Epithelial cell of proximal tubule (primary cell): ENCODE measurements around the gene CFAP91. TPM values are rescaled to one million over a fixed set of nuclear protein-coding genes. Genes with fewer than 3 reads are reported as not detected.
A peak's percentile ranks its signal among the peaks of the same experiment; 100 is the strongest.

ENCODE experiments used
- DNase-seq: peaks from one replicate; pipeline ENCODE4 v3.0.0-alpha.2; 2011; ENCODE audit warnings: low read depth
- H3K4me3 ChIP-seq: 2 replicates; pipeline ENCODE4 v1.5.1; 2011; ENCODE audit warnings: low read depth, mild to moderate bottlenecking, low read length
- total RNA-seq: library from RNA; depleted of rRNA; stranded (reverse); fragments of >200 nt; gene quantifications from 2 replicates; pipeline ENCODE4 v1.2.3, GENCODE V29; 2015
- TF ChIP-seq, protein P1 (sequence below): conservative IDR thresholded peaks from 2 replicates; pipeline ENCODE4 v1.5.1; 2012; ENCODE audit warnings: low read depth, mild to moderate bottlenecking, low read length

CFAP91 gene
- total RNA-seq, 1 donor from 2014 or later = 2.2 TPM

DNA sequence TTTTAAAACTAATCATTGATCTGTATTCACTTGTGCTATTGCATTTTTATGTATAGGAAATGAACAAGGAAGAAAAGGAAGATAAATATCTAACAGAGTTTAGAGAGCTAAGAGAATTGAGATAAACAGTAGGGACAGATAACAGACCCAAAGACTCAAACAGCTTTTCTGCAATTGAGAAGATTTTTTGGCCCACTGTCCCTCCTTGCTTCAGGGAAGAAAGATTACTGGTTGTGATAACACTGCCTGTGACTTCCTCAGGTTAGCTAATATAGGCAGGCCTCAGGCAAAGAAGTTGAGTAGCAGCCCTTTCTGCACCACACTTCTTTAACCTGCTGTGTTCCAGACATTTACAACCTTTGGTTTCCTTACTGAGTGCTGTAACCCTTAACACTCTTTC, 22.9 kb upstream of the CFAP91 start:
- TF ChIP-seq, protein P1, sequence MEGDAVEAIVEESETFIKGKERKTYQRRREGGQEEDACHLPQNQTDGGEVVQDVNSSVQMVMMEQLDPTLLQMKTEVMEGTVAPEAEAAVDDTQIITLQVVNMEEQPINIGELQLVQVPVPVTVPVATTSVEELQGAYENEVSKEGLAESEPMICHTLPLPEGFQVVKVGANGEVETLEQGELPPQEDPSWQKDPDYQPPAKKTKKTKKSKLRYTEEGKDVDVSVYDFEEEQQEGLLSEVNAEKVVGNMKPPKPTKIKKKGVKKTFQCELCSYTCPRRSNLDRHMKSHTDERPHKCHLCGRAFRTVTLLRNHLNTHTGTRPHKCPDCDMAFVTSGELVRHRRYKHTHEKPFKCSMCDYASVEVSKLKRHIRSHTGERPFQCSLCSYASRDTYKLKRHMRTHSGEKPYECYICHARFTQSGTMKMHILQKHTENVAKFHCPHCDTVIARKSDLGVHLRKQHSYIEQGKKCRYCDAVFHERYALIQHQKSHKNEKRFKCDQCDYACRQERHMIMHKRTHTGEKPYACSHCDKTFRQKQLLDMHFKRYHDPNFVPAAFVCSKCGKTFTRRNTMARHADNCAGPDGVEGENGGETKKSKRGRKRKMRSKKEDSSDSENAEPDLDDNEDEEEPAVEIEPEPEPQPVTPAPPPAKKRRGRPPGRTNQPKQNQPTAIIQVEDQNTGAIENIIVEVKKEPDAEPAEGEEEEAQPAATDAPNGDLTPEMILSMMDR = no peak
- DNase-seq = no peak
- no peak overlapping the region for H3K4me3 ChIP-seq

DNA sequence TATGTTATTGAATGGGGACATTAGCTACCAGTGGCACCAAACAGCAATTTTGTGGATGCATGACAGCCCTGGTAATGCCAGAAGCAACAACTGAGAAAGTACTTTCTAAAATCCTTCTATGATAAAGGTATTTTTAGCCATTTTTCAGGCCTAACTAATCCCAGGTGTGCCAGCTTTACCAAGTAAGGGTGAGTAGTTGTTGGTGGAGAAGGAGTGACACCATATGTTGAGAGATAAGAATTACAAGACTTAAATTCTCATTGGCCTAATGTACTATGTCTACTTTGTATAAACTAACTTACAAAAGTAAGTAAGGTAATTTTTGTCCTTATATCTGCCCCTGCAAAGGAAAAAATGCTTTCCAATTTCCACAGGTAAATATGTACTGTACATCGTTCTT, 21.5 kb upstream of the CFAP91 start:
- DNase-seq = no peak
- TF ChIP-seq, protein P1 = peak; percentile 73
- H3K4me3 ChIP-seq = no peak overlapping the region

DNA sequence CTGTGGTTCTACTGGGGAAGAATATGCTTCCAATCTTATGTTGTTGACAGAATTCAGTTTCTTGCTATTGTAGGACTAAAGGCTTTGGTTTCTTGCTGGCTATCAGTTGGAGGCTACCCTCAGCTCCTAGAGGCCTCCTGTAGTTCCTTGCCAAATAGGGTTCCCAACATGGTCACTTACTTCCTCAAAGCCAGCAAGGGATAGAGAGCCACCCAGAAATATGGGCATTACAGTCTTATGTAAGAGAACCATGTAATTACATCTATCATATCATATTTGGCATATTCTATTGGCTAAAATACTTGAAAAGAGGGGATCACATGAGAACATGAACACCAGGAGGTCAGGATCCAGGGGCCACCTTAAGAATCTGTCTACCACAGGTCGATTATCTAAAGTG, 19.4 kb upstream of the CFAP91 start:
- TF ChIP-seq, protein P1 = no peak
- no peak for DNase-seq
- no peak overlapping the region for H3K4me3 ChIP-seq

DNA sequence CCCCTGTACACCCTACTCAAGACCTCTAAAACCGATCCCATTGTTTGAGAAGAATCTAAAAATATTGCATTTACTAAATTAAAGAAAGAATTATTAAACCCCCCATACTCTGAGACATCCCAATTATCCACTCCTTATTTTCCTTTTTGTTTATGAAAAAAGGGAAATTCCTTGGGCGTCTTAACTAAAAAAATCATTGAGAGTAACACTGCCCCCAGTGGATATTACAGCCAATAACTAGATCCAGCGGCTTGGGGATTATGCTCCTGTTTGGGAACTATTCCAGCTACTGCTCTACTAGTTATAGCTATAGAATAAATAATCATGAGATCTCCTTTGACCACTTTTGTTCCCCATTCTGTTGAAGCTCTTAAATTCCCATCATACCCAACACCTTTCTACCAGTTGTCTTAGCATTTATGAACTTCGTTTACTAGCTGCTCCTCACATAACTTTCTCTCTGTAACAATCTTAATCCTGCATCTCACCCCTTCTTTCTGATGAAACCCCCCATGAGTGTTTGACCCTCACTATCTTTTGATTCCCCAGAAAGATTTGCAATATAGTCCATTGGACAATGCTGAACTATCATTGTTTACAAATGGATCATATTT, 12.7 kb upstream of the CFAP91 start:
- no peak overlapping the region for H3K4me3 ChIP-seq
- TF ChIP-seq, protein P1 = peak; percentile 67
- no peak for DNase-seq

DNA sequence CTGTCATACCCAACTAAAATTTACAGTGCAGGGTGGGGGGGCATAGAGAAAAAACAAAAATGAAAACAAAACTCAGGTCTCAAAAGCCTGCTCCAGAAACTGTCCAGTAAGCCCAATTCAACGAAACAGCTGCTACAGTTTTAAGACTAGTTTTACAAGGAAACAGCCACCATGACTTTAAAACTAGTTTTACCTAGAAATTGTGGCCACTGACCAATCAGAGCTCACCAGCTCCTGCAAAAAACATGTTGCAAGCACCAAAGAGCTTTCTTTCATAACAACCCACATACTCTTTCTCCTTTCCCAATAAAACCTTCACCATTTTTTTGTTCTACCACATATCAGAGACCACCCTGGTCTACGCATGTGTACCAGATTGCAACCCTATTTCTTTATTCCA, 7.3 kb upstream of the CFAP91 start:
- TF ChIP-seq, protein P1 = no peak
- DNase-seq = no peak
- no peak overlapping the region for H3K4me3 ChIP-seq

DNA sequence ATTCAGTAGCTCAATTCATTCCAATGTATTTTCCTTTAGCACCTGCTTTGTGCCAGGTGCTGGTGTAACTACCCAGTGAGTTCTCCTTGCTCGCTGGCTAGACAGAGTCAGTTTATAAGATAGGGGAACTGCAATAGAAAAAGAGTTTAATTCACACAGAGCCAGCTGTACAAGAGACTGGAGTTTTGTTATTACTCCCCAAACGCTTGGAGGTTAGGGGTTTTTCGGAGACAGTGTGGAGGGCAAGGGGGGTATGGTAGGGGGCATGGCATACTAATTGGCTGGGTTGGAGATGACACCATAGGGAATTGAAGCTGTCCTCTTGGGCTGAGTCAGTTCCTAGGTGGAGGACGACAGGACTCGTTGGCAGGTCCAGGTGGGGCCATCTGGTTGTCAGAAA, 5.4 kb upstream of the CFAP91 start:
- no peak for DNase-seq
- H3K4me3 ChIP-seq = no peak overlapping the region

More for the DNA sequence above, 5.4 kb upstream of the CFAP91 start:
- TF ChIP-seq, protein P1 = no peak
